ENCODE data around the gene RSPH1.

GRCh38 chr21:42461881-42462877, 33.8 kb downstream of the RSPH1 start:
- TF ChIP-seq, protein P1, sequence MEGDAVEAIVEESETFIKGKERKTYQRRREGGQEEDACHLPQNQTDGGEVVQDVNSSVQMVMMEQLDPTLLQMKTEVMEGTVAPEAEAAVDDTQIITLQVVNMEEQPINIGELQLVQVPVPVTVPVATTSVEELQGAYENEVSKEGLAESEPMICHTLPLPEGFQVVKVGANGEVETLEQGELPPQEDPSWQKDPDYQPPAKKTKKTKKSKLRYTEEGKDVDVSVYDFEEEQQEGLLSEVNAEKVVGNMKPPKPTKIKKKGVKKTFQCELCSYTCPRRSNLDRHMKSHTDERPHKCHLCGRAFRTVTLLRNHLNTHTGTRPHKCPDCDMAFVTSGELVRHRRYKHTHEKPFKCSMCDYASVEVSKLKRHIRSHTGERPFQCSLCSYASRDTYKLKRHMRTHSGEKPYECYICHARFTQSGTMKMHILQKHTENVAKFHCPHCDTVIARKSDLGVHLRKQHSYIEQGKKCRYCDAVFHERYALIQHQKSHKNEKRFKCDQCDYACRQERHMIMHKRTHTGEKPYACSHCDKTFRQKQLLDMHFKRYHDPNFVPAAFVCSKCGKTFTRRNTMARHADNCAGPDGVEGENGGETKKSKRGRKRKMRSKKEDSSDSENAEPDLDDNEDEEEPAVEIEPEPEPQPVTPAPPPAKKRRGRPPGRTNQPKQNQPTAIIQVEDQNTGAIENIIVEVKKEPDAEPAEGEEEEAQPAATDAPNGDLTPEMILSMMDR (IDR thresholded peaks at IDR 0.05) = no peak
- TF ChIP-seq EP300 (IDR thresholded peaks at IDR 0.05) (no peak), POLR2A (IDR thresholded peaks at IDR 0.05) (no peak), POLR2AphosphoS5 (IDR thresholded peaks at IDR 0.05) (no peak)

Measured in upper lobe of left lung (tissue), 4 donors.